Sigmoid colon (tissue), 4 donors: ENCODE results near the gene PRDM5.

Source experiments
- POLR2A ChIP-seq, 2 donors: fragments of 450-650 bp; IDR thresholded peaks; one replicate each; pipeline ENCODE4 v1.6.1; 2016; ENCODE audit warnings: antibody characterized with exemption in 2 of 2, mild to moderate bottlenecking in 2 of 2, moderate library complexity in 2 of 2
- POLR2AphosphoS5 ChIP-seq, 4 donors: sonication (generic); formaldehyde crosslinking; IDR thresholded peaks; one replicate each; pipeline ENCODE4 v1.6.1; 2017; ENCODE audit warnings: antibody characterized with exemption in 4 of 4
- TF ChIP-seq, protein P1 (sequence below), 4 experiments: fragments of 450-650 bp in 3 of 4; fragments of 200-600 bp in 1 of 4; IDR thresholded peaks; one replicate each; pipeline ENCODE4 v1.5.1; 2016 to 2019; ENCODE audit warnings: antibody characterized with exemption in 4 of 4, mild to moderate bottlenecking in 3 of 4, moderate library complexity in 2 of 4

- TF ChIP-seq, protein P1, sequence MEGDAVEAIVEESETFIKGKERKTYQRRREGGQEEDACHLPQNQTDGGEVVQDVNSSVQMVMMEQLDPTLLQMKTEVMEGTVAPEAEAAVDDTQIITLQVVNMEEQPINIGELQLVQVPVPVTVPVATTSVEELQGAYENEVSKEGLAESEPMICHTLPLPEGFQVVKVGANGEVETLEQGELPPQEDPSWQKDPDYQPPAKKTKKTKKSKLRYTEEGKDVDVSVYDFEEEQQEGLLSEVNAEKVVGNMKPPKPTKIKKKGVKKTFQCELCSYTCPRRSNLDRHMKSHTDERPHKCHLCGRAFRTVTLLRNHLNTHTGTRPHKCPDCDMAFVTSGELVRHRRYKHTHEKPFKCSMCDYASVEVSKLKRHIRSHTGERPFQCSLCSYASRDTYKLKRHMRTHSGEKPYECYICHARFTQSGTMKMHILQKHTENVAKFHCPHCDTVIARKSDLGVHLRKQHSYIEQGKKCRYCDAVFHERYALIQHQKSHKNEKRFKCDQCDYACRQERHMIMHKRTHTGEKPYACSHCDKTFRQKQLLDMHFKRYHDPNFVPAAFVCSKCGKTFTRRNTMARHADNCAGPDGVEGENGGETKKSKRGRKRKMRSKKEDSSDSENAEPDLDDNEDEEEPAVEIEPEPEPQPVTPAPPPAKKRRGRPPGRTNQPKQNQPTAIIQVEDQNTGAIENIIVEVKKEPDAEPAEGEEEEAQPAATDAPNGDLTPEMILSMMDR (IDR thresholded peaks at IDR 0.05): peak; percentile 38 to 47 (median 42)
- TF ChIP-seq POLR2A (IDR thresholded peaks at IDR 0.05): no peak
- TF ChIP-seq POLR2AphosphoS5 (IDR thresholded peaks at IDR 0.05): no peak
Observed at GRCh38 chr4:120718979-120719566, 203.5 kb downstream of the PRDM5 start.
